GM23248 (cell line): ENCODE measurements around the gene TBX1.

ENCODE experiments used
- EZH2 ChIP-seq: fragments of 200-600 bp; sonication (generic); IDR thresholded peaks from 2 replicates; pipeline ENCODE4 v1.6.1; 2018; ENCODE audit warnings: antibody characterized with exemption, mild to moderate bottlenecking; ENCODE audit not compliant: insufficient read depth, poor library complexity, severe bottlenecking
- EZH2phosphoT487 ChIP-seq: fragments of 200-600 bp; sonication (generic); IDR thresholded peaks from 2 replicates; pipeline ENCODE4 v1.6.1; 2018; ENCODE audit warnings: antibody characterized with exemption, moderate library complexity, mild to moderate bottlenecking, low read depth; ENCODE audit not compliant: insufficient read depth

DNA sequence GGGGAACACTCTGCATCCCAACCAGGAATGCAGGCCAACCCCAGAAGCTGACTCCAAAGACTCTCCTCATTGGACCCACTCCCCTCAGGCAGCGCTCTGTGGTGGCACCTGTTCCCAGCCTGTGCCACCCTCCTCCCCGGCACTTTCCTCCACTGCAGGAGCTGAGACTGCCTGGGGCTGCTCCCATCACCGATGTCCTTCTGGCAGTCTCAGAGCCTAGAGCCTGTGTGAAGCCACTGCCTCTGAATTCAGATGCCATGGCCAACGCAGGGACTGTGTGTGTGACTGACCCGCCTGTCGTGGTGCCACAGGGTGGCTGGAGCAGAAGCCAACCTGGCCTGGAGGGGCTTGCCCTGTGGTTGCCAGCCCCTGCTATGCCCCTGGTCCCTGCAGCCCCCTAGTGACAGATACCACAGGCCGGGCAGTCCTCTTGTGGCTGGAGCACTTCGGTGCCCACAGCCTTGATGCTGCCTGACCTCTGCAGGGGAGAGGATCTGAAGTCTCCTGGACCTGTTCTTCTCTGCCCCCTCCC, 43.2 kb downstream of the TBX1 start:
- TF ChIP-seq EZH2phosphoT487, result no peak
- no peak for TF ChIP-seq EZH2
